ENCODE results near the gene BAZ2A.
"Not testable (repeated sequence)": the region's sequence is repeated elsewhere in the genome, so short reads cannot be mapped to it uniquely, and the experiment has no call there.

The BAZ2A gene

GRCh38 chr12:56593909-56594621 is 36.1 kb downstream of the BAZ2A start:
- DNase-seq: peak; percentile 51 to 64

GRCh38 chr12:56591961-56592360 is 38.2 kb downstream of the BAZ2A start:
- no peak for DNase-seq

- no peak for DNase-seq
Measured at GRCh38 chr12:56591126-56591525, 39.0 kb downstream of the BAZ2A start.

GRCh38 chr12:56590237-56590830 is 39.8 kb downstream of the BAZ2A start:
- no peak for DNase-seq

- no peak for DNase-seq
Measured at GRCh38 chr12:56589783-56590182, 40.3 kb downstream of the BAZ2A start.

- no peak for DNase-seq
Measured at GRCh38 chr12:56585098-56585497, 45.0 kb downstream of the BAZ2A start.

- peak; percentile 10 to 22 for DNase-seq
Measured at GRCh38 chr12:56581418-56582145, 48.5 kb downstream of the BAZ2A start.

GRCh38 chr12:56578983-56579546 is 51.1 kb downstream of the BAZ2A start:
- no peak for DNase-seq

- not testable (repeated sequence) for DNase-seq
Measured at GRCh38 chr12:56577248-56577647, 52.9 kb downstream of the BAZ2A start.

GRCh38 chr12:56574210-56574609 is 55.9 kb downstream of the BAZ2A start:
- DNase-seq: no peak

- DNase-seq: no peak
Measured at GRCh38 chr12:56572288-56572687, 57.8 kb downstream of the BAZ2A start.

GRCh38 chr12:56571121-56571520 is 59.0 kb downstream of the BAZ2A start:
- no peak for DNase-seq

GRCh38 chr12:56568146-56568545 is 62.0 kb downstream of the BAZ2A start:
- no peak for DNase-seq

GRCh38 chr12:56565510-56566101 is 64.5 kb downstream of the BAZ2A start:
- DNase-seq: peak; percentile 9 to 21

- DNase-seq: no peak
Measured at GRCh38 chr12:56551070-56551469, 79.1 kb downstream of the BAZ2A start.

- DNase-seq: no peak
Measured at GRCh38 chr12:56546680-56547079, 83.4 kb downstream of the BAZ2A start.

All from activated CD4-positive, alpha-beta T cell treated with anti-CD3 and anti-CD28 coated beads for 4 hours (primary cell).